CD8-positive, alpha-beta memory T cell (primary cell): ENCODE measurements around the gene RBP4. TPM values are rescaled to one million over a fixed set of nuclear protein-coding genes. Genes with fewer than 3 reads are reported as not detected.

Experiments
- CTCF ChIA-PET: fragments of 350-600 bp; sonication (Branson Sonifier 250); formaldehyde crosslinking; loops from one replicate; lab custom pipeline; 2021; ENCODE audit warnings: antibody characterized with exemption; lab: Charles Lee
- POLR2A ChIA-PET: fragments of 350-600 bp; sonication (Branson Sonifier 250); formaldehyde crosslinking; loops from one replicate; lab custom pipeline; 2021; ENCODE audit warnings: antibody characterized with exemption; lab: Charles Lee
- DNase-seq, 5 donors: peaks; one replicate each; pipeline versions ENCODE4 v3.0.0 to v3.0.0-alpha.2; 2020 to 2022; ENCODE audit warnings: mixed read lengths in 1 of 5
- H3K27ac ChIP-seq: one replicate; pipeline ENCODE4 v1.7.0; 2013; ENCODE audit warnings: low read depth, mild to moderate bottlenecking, low read length, moderate library complexity
- H3K27me3 ChIP-seq: 2 replicates; pipeline ENCODE4 v1.7.0; 2013; ENCODE audit warnings: low read length, mild to moderate bottlenecking; ENCODE audit not compliant: insufficient read depth, poor library complexity, severe bottlenecking
- H3K36me3 ChIP-seq: 2 replicates; pipeline ENCODE4 v1.7.0; 2013; ENCODE audit warnings: mild to moderate bottlenecking, low read length, moderate library complexity; ENCODE audit not compliant: insufficient read depth
- H3K4me1 ChIP-seq: 2 replicates; pipeline ENCODE4 v1.7.0; 2013; ENCODE audit warnings: mild to moderate bottlenecking, low read length, moderate library complexity; ENCODE audit not compliant: insufficient read depth
- H3K4me3 ChIP-seq: 2 replicates; pipeline ENCODE4 v1.7.0; 2013; ENCODE audit warnings: mild to moderate bottlenecking, low read length
- H3K9me3 ChIP-seq: 2 replicates; pipeline ENCODE4 v1.7.0; 2013; ENCODE audit warnings: mild to moderate bottlenecking, low read length
- H3K27ac Mint-ChIP-seq, 8 donors: one replicate each; pipeline ENCODE4 v1.8.0; 2020 to 2021; ENCODE audit warnings: mixed read lengths in 8 of 8, mild to moderate bottlenecking in 6 of 8, inconsistent platforms in 3 of 8, moderate library complexity in 3 of 8
- H3K27me3 Mint-ChIP-seq, 2 donors: one replicate each; pipeline ENCODE4 v1.8.0; 2020 to 2021; ENCODE audit warnings: mixed read lengths in 2 of 2, mild to moderate bottlenecking in 1 of 2, moderate library complexity in 1 of 2
- H3K36me3 Mint-ChIP-seq, 3 donors: one replicate each; pipeline ENCODE4 v1.8.0; 2020 to 2021; ENCODE audit warnings: mixed read lengths in 3 of 3, inconsistent platforms in 1 of 3, mild to moderate bottlenecking in 1 of 3
- H3K4me1 Mint-ChIP-seq, 3 donors: one replicate each; pipeline ENCODE4 v1.8.0; 2020 to 2021; ENCODE audit warnings: mixed read lengths in 3 of 3, inconsistent platforms in 1 of 3, mild to moderate bottlenecking in 1 of 3
- H3K4me3 Mint-ChIP-seq, 7 donors: one replicate each; pipeline ENCODE4 v1.8.0; 2020 to 2021; ENCODE audit warnings: mixed read lengths in 7 of 7, mild to moderate bottlenecking in 6 of 7, moderate library complexity in 4 of 7, inconsistent platforms in 2 of 7
- H3K9me3 Mint-ChIP-seq, 5 donors: one replicate each; pipeline ENCODE4 v1.8.0; 2020 to 2022; ENCODE audit warnings: mixed read lengths in 5 of 5, mild to moderate bottlenecking in 3 of 5, moderate library complexity in 2 of 5, inconsistent platforms in 1 of 5
- polyA plus RNA-seq: library from polyadenylated mRNA; unstranded; fragments of 300-500 nt; fragmentation: Illumina TruSeq; gene quantifications from one replicate; pipeline ENCODE4 v1.2.3, GENCODE V29; 2021
- total RNA-seq, 2 experiments: library from RNA; stranded (reverse); gene quantifications; one replicate each; pipeline ENCODE4 v1.2.3, GENCODE V29; 2021

Gene RBP4
- total and polyA plus RNA-seq, 3 experiments from 2014 or later = not detected

DNA sequence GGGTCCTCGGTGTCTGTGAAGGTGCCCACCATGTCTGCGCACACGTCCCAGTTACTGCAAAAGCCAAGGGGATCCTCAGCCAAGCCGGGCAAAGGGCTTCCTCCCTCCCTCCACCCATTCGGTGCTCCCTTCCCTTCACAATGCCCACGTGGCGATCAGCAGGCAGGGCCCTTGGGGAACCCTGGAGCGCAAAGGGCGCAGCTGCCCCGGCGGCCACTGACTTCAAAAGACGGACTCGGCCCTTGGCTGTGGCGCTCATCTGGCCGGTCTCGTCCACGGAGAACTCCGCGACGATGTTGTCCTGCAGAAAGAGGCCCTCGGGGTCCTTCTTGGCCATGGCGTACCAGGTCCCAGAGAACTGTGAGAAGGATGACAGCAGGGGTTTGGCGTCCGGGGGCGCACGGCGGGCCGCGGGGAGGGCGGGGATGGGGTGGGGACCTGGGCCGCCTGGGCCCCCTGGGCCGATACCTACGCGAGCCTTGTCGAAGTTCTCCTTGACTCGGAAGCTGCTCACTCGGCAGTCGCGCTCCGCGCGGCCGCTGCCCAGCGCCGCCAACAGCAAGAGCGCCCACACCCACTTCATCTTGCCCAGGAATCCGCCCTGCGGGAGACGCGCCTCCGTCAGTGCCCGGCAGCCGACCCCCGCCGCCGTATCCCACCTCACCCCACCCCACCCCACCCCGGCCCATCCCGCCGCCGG, 439 bp downstream of the RBP4 start:
- ChIA-PET CTCF (no interaction called here), POLR2A (no interaction called here)
- DNase-seq = no peak
- H3K4me1 Mint-ChIP-seq = peaks cover 0 to 8% (median 0%) of the 10 kb centered on the region in 3 donors
- H3K27ac ChIP-seq = no peak overlapping the region
- H3K36me3 Mint-ChIP-seq = peaks cover 0 to 1% (median 0%) of the 10 kb centered on the region in 3 donors
- peaks cover 0 to 2% (median 0%) of the 10 kb centered on the region in 5 donors for H3K9me3 Mint-ChIP-seq
- no peak overlapping the region for H3K4me3 Mint-ChIP-seq
- no peaks in the 10 kb centered on the region for H3K9me3 ChIP-seq
- H3K4me1 ChIP-seq = no peaks in the 10 kb centered on the region
- no peak overlapping the region for H3K27ac Mint-ChIP-seq
- peaks cover 7% of the 10 kb centered on the region for H3K27me3 ChIP-seq
- H3K27me3 Mint-ChIP-seq = peaks cover 37 to 41% of the 10 kb centered on the region in 2 donors
- H3K4me3 ChIP-seq = no peak overlapping the region
- H3K36me3 ChIP-seq = no peaks in the 10 kb centered on the region

DNA sequence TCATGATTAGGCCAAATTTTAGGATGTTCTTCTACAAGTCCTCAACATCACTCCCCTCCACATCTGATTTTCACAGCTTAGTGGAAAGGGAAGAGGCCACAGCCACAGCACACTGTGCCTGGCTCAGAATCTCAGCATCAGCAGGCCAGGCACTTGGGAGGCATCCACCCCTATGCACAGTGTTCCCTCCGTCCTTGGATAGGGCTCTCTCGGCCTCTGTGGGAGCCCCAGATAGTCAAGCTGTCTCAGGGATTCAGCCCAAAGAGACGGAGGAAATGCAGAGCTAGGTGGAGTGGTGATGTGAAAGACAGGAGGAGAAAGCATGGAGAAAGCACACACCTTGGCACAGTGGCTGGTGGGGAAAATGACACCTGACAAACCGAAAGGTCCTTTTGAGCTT, 1.3 kb downstream of the RBP4 start:
- H3K27me3 Mint-ChIP-seq = peaks cover 37 to 44% of the 10 kb centered on the region in 2 donors
- no peak for DNase-seq
- CTCF ChIA-PET = no interaction called here

DNA sequence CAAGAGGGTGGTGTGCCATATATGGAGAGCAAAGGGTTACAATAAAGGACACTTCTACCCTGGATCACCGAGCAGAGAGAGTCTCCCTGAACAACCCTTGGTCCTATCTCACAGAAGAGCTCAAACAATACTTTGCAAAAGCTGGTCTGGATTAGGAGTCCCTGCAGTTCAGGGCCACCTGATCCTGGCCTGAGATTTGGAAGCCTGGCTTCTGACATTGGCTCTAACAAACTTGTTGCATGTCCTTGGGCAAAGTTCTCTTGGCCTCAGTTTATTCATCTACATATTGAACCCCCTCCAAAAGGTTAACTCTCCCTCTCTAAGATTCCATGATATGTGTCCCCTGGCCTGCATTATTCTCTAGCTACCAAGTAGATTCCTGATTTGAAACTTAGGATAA, 1.7 kb downstream of the RBP4 start:
- Mint-ChIP-seq H3K36me3 (peaks cover 0 to 1% (median 0%) of the 10 kb centered on the region in 3 donors), H3K4me1 (peaks cover 0 to 8% (median 0%) of the 10 kb centered on the region in 3 donors), H3K27me3 (peaks cover 33 to 40% of the 10 kb centered on the region in 2 donors), H3K9me3 (peaks cover 0 to 2% (median 0%) of the 10 kb centered on the region in 5 donors), H3K27ac (no peak overlapping the region), H3K4me3 (no peak overlapping the region)
- POLR2A ChIA-PET = no interaction called here
- no peaks in the 10 kb centered on the region for H3K4me1 ChIP-seq
- no peak overlapping the region for H3K27ac ChIP-seq
- no peak overlapping the region for H3K4me3 ChIP-seq
- no peaks in the 10 kb centered on the region for H3K9me3 ChIP-seq
- no peak for DNase-seq
- H3K27me3 ChIP-seq = peaks cover 7% of the 10 kb centered on the region
- CTCF ChIA-PET = no interaction called here
- H3K36me3 ChIP-seq = no peaks in the 10 kb centered on the region

More for the DNA sequence above, 1.3 kb downstream of the RBP4 start:
- Mint-ChIP-seq H3K4me1 (peaks cover 0 to 8% (median 0%) of the 10 kb centered on the region in 3 donors), H3K9me3 (peaks cover 0 to 2% (median 0%) of the 10 kb centered on the region in 5 donors), H3K36me3 (peaks cover 0 to 1% (median 0%) of the 10 kb centered on the region in 3 donors), H3K4me3 (no peak overlapping the region), H3K27ac (peak overlapping the region in 1 of 8 donors; percentile 28)
- no peak overlapping the region for H3K4me3 ChIP-seq
- H3K27me3 ChIP-seq = peaks cover 7% of the 10 kb centered on the region
- no peak overlapping the region for H3K27ac ChIP-seq
- no peaks in the 10 kb centered on the region for H3K4me1 ChIP-seq
- H3K9me3 ChIP-seq = no peaks in the 10 kb centered on the region
- POLR2A ChIA-PET = no interaction called here
- no peaks in the 10 kb centered on the region for H3K36me3 ChIP-seq

DNA sequence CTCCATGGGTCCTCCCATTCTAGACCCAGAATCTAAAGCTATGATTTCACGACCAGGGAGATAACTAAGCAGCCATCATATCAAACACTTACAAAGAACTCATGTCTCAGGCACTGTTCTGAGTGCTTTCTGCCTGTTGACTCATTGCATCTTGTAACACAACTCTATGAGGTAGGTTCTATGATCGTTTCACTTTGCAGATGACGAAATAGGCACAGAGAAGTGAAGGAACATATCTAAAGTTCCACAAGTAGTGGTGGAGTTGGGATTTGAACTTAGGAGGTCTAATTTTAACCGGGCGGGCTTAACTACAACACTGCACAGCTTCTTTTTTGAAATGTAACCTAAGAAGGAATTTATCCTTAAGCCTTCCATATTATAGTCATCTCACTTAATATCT, 2.9 kb downstream of the RBP4 start:
- POLR2A ChIA-PET = no interaction called here
- H3K27me3 ChIP-seq = peaks cover 7% of the 10 kb centered on the region
- CTCF ChIA-PET = no interaction called here
- H3K27ac Mint-ChIP-seq = no peak overlapping the region
- H3K9me3 Mint-ChIP-seq = peaks cover 0 to 2% (median 0%) of the 10 kb centered on the region in 5 donors
- H3K36me3 Mint-ChIP-seq = peaks cover 0 to 1% (median 0%) of the 10 kb centered on the region in 3 donors
- H3K4me3 ChIP-seq = no peak overlapping the region
- H3K27me3 Mint-ChIP-seq = peaks cover 27 to 29% of the 10 kb centered on the region in 2 donors
- H3K9me3 ChIP-seq = no peaks in the 10 kb centered on the region
- peaks cover 0 to 8% (median 0%) of the 10 kb centered on the region in 3 donors for H3K4me1 Mint-ChIP-seq
- no peak overlapping the region for H3K4me3 Mint-ChIP-seq
- DNase-seq = no peak
- H3K27ac ChIP-seq = no peak overlapping the region
- H3K4me1 ChIP-seq = no peaks in the 10 kb centered on the region
- no peaks in the 10 kb centered on the region for H3K36me3 ChIP-seq

DNA sequence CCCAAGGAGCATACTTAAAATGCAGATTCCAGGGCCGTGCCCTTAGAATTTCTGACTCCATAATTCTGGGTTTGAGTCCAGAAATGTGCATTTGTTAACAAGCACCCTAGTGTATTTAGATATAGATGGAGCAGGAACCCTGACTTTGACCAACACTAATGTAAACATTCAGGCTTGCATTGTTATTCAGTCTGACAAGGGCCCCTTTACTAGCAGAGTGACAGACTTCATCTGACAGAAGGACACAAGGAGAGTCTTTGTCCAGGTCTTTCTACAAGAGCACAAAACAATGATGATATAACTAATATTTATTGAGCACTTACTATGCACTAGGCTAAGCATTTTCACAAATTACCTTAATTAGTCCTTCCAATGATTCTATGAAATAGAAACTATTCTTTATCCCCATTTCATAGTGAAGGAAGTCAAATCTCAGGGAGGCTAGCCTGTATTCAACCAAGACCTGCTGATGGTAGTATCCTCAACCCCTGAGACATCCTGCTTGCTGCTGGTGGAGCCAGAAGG, 3.9 kb downstream of the RBP4 start:
- Histone ChIP-seq H3K27ac (no peak overlapping the region), H3K36me3 (no peaks in the 10 kb centered on the region), H3K4me3 (no peak overlapping the region), H3K9me3 (no peaks in the 10 kb centered on the region), H3K27me3 (peaks cover 2% of the 10 kb centered on the region), H3K4me1 (no peaks in the 10 kb centered on the region)
- no peak for DNase-seq
- H3K27ac Mint-ChIP-seq = no peak overlapping the region
- ChIA-PET CTCF (no interaction called here), POLR2A (no interaction called here)
- peaks cover 21 to 22% of the 10 kb centered on the region in 2 donors for H3K27me3 Mint-ChIP-seq
- H3K4me3 Mint-ChIP-seq = no peak overlapping the region
- peaks cover 0 to 1% (median 0%) of the 10 kb centered on the region in 3 donors for H3K36me3 Mint-ChIP-seq
- H3K9me3 Mint-ChIP-seq = peaks cover 0 to 2% (median 0%) of the 10 kb centered on the region in 5 donors
- H3K4me1 Mint-ChIP-seq = peaks cover 0 to 8% (median 0%) of the 10 kb centered on the region in 3 donors

DNA sequence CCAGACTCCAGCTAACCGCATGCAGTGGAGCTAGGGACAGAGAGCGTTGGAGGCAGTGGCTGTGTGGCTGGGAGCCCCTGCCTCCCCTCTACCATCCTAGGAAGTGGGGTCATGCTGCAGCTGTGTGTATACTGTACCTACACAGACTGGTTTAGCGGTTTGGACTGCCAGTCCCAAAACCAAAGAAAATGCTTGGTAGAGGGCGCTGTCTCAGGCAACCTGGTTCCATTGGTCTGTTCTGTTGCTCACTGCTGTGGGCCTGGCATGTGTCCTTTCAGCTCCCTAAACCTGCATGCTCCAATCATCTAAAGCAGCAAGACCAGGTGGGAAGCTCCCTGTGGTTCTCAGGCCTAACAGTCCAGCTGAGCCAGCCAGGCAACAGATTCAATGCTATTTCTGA, 4.5 kb downstream of the RBP4 start:
- ChIA-PET CTCF (no interaction called here), POLR2A (no interaction called here)
- H3K27me3 Mint-ChIP-seq = peaks cover 16 to 20% of the 10 kb centered on the region in 2 donors
- Histone ChIP-seq H3K4me3 (no peak overlapping the region), H3K9me3 (no peaks in the 10 kb centered on the region), H3K36me3 (no peaks in the 10 kb centered on the region), H3K27me3 (no peaks in the 10 kb centered on the region), H3K27ac (no peak overlapping the region), H3K4me1 (no peaks in the 10 kb centered on the region)
- peaks cover 0 to 1% (median 0%) of the 10 kb centered on the region in 3 donors for H3K36me3 Mint-ChIP-seq
- peaks cover 0 to 4% (median 0%) of the 10 kb centered on the region in 3 donors for H3K4me1 Mint-ChIP-seq
- H3K27ac Mint-ChIP-seq = no peak overlapping the region
- no peak overlapping the region for H3K4me3 Mint-ChIP-seq
- peaks cover 0 to 2% (median 0%) of the 10 kb centered on the region in 5 donors for H3K9me3 Mint-ChIP-seq
- no peak for DNase-seq

DNA sequence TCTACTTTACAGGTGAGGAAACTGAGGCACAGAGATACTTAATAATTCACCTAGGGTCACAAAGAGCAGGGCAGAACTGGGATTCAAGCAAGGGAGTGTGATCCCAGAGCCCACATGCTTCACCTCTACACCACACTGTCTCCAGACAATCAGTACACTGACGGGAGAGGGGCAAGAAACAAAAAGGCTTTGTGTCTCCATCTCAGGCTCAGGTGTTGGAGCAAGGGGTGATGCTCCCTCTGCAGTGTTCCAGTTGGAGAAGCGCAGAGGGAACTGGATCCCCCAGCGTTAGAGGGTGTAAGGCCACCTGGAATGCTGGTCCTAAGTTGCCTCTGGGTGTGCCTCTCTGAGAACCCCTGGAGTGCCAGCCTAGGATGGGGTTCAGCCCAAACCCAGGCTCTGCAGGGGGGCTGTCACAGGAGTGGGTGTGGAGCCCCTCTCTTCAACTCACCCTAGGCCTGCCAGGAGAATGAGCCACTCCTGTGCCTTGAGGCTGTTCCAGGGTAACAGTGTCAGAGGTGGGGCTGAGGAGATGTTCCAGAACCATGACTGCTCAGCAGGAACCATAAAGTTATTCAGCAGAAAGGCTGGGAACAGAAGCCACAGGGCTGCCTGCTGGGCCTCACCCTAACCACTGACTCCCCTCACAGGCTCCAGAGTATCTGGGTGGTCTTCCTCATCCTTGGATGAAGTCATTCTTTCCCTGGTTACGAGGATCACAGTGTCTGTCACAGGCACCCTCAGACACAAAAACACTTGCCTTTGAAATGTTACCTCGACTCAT, 5.5 kb downstream of the RBP4 start:
- H3K9me3 ChIP-seq = no peaks in the 10 kb centered on the region
- DNase-seq = no peak
- Mint-ChIP-seq H3K36me3 (peaks cover 0 to 1% (median 0%) of the 10 kb centered on the region in 3 donors), H3K27ac (no peak overlapping the region), H3K27me3 (peaks cover 15 to 23% of the 10 kb centered on the region in 2 donors), H3K9me3 (peaks cover 0 to 2% (median 0%) of the 10 kb centered on the region in 5 donors), H3K4me3 (no peak overlapping the region), H3K4me1 (peaks cover 0 to 3% (median 0%) of the 10 kb centered on the region in 3 donors)
- POLR2A ChIA-PET = no interaction called here
- H3K27ac ChIP-seq = no peak overlapping the region
- H3K27me3 ChIP-seq = no peaks in the 10 kb centered on the region
- no peaks in the 10 kb centered on the region for H3K36me3 ChIP-seq
- H3K4me1 ChIP-seq = no peaks in the 10 kb centered on the region
- H3K4me3 ChIP-seq = no peak overlapping the region
- CTCF ChIA-PET = no interaction called here

DNA sequence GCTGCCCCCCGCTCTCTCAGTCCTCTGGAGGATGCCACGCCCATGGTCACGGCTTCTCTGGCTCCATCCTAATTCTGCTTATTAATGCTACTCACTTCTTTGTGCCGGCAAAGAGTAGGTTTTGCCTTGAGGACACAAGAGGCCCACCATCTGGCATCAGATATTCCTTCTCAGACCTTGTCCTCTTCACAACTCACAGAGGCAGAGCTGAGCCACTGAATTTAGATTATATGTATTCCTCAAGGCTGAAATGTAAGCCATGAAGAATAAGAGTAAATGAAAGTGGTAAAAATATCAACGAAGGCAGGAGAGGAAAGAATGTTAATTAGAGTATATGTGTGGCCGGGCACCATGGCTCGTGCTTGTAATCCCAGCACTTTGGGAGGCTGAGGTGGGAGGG, 6.5 kb downstream of the RBP4 start:
- Histone ChIP-seq H3K27me3 (no peaks in the 10 kb centered on the region), H3K36me3 (no peaks in the 10 kb centered on the region), H3K4me3 (no peak overlapping the region), H3K9me3 (no peaks in the 10 kb centered on the region), H3K27ac (no peak overlapping the region), H3K4me1 (no peaks in the 10 kb centered on the region)
- POLR2A ChIA-PET = no interaction called here
- no peaks in the 10 kb centered on the region for H3K4me1 Mint-ChIP-seq
- CTCF ChIA-PET = no interaction called here
- no peak for DNase-seq
- H3K27me3 Mint-ChIP-seq = peaks cover 11 to 13% of the 10 kb centered on the region in 2 donors
- no peaks in the 10 kb centered on the region for H3K36me3 Mint-ChIP-seq
- peaks cover 0 to 2% (median 0%) of the 10 kb centered on the region in 5 donors for H3K9me3 Mint-ChIP-seq
- H3K27ac Mint-ChIP-seq = no peak overlapping the region
- no peak overlapping the region for H3K4me3 Mint-ChIP-seq
